Measurements from ENCODE around the gene CPA1.
A peak's percentile ranks its signal among the peaks of the same experiment; 100 is the strongest.

The CPA1 gene

DNA sequence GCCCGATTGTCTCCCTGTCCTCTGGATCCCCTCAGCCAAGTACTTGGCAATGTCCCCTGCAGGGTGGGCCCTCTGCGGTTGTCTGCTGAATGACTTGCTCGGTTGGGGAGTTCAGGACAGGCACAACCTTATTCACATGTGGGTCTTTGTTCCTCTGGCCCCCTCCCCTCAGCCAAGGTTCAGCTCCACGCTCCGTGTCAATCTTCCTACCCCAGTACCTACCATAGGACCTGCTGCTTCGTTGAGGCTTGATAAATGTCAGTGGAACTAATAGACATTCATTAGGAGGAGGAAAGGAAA, 28.6 kb upstream of the CPA1 start:
- Histone ChIP-seq H3K4me3 (no peak overlapping the region), H3K36me3 (ENCODE audit: insufficient read depth, low read length) (no peaks in the 10 kb centered on the region), H3K9ac (ENCODE audit: insufficient read length) (no peak overlapping the region), H3K9me3 (ENCODE audit: low read depth, low read length) (no peaks in the 10 kb centered on the region), H3K27ac (no peak overlapping the region)
- TF ChIP-seq FOXP2 (optimal IDR thresholded peaks at IDR 0.05; ENCODE audit: control extremely low read depth, extremely low read length, insufficient read depth), result no peak
- no peak for TF ChIP-seq EZH2 (IDR thresholded peaks at IDR 0.05)
- no peak for TF ChIP-seq POLR2AphosphoS5 (IDR thresholded peaks at IDR 0.05; ENCODE audit: borderline replicate concordance, low read depth, low read length)
- no peak for DNase-seq (ENCODE audit: low read depth, low spot score)

DNA sequence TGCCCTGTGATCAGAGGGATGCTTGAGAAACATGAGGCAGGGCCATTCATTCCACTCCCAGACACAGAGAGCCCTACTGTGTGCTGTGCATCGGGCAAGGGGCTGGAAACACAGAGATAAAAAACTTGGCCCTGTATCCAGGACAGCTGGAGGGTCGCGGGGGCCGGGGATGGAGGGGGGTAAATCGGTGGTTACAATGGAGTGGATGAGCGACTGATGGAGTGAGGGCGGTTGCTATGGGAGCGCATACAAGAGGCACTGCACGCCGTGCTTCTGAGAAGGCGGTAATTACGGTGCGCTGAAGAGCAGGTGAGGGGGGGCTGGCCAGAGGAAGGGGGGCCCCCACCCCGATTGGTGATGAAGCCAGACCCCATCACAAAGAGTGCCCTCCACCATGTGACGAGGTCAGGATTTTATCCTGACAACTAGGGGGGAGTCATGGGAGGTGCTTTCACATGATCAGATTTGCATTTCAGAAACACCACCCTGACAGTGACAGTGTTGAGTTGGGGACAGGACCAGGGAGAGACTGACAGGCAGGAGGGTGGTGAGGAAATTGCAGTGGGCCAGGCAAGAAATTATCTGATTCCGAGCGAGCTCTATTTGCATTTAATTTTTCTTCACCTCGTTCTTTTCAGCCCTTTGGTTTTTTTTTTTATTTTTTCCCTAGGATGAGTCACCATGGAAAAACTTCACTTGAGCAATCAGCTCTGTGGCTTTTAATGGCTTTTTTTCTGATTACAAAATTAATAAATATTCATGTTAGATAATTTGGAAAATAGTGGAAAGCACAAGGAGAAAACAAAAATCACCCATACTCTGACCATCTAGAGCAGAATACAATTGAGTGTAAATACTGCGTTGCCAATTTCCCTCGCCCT, 27.9 kb upstream of the CPA1 start:
- Histone ChIP-seq H3K36me3 (ENCODE audit: insufficient read depth, low read length) (no peaks in the 10 kb centered on the region), H3K9me3 (ENCODE audit: low read depth, low read length) (no peaks in the 10 kb centered on the region), H3K27ac (no peak overlapping the region), H3K9ac (ENCODE audit: insufficient read length) (no peak overlapping the region), H3K4me3 (no peak overlapping the region)
- DNase-seq (ENCODE audit: low read depth, low spot score), result no peak
- TF ChIP-seq EZH2 (IDR thresholded peaks at IDR 0.05) (no peak), FOXP2 (optimal IDR thresholded peaks at IDR 0.05; ENCODE audit: control extremely low read depth, extremely low read length, insufficient read depth) (no peak), POLR2AphosphoS5 (IDR thresholded peaks at IDR 0.05; ENCODE audit: borderline replicate concordance, low read depth, low read length) (no peak)

DNA sequence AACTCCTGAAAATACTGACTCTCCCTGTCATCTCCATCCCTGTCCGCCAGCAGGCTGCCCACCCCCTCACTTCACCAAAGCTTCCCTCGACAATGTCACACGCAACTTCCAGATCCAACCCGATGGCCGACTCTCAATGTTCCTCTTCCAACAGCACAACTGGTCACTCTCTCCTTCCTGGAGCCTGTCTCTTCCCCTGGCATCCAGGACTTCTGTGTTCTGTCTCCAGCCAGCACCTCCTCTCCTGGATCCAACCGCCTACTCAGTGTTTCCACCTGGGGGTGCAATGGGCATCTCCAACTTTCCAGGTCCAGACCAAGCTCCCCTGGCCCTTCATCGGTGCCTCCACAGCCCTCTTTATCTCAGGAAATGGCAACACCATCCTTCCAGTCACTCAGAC, 27.1 kb upstream of the CPA1 start:
- TF ChIP-seq EZH2 (IDR thresholded peaks at IDR 0.05) (no peak), FOXP2 (optimal IDR thresholded peaks at IDR 0.05; ENCODE audit: control extremely low read depth, extremely low read length, insufficient read depth) (no peak), POLR2AphosphoS5 (IDR thresholded peaks at IDR 0.05; ENCODE audit: borderline replicate concordance, low read depth, low read length) (no peak)
- Histone ChIP-seq H3K9me3 (ENCODE audit: low read depth, low read length) (no peaks in the 10 kb centered on the region), H3K27ac (no peak overlapping the region), H3K4me3 (no peak overlapping the region), H3K36me3 (ENCODE audit: insufficient read depth, low read length) (no peaks in the 10 kb centered on the region), H3K9ac (ENCODE audit: insufficient read length) (no peak overlapping the region)
- no peak for DNase-seq (ENCODE audit: low read depth, low spot score)

DNA sequence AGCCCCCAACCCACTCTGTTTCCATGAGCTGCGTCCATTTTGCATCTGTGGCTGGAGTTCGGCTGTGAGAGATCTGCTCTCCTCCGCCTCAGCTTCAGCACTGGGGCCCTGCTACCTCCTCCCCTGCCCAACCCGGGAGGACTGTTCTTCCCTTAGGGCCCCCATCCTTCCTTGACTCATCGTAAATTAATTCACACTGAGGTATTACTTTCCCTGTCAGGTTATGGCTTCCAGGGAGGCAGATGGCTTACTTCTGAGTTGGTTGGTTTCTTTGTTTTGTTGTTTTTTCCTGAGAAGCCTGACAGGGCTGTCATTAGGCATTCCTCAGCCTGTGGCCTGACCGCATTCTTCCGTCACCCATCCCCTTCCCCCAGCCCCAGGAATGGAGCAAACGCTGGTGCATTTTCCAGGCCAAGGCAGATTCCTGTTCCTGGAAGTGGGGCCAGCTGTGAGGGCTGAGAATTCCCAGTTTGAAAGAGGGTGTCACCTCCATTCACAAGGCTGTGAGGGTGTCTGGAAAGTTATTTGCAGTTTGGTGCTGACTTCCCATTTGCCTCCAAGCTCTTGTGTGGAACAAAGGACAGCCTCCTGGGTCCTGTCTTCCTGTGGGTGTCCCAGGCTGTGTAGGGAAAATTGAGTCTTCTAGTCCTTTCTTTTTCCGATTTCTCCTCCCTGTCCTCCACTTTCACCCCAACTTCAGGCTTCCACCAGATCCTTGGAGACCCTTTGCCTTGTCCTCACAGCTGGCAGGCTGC, 24.0 kb upstream of the CPA1 start:
- 0 out of 2 replicates have a peak, but pooled peaks cover 2% of the 10 kb centered on the region for H3K9me3 ChIP-seq (ENCODE audit: low read depth, low read length)
- H3K9ac ChIP-seq (ENCODE audit: insufficient read length), result peak overlapping the region; percentile 54
- H3K36me3 ChIP-seq (ENCODE audit: insufficient read depth, low read length), result no peaks in the 10 kb centered on the region
- TF ChIP-seq EZH2 (IDR thresholded peaks at IDR 0.05), result no peak
- TF ChIP-seq FOXP2 (optimal IDR thresholded peaks at IDR 0.05; ENCODE audit: control extremely low read depth, extremely low read length, insufficient read depth), result peak; percentile 82
- peak overlapping the region; percentile 91 for H3K27ac ChIP-seq
- H3K4me3 ChIP-seq, result peak overlapping the region; percentile 57
- DNase-seq (ENCODE audit: low read depth, low spot score), result no peak

DNA sequence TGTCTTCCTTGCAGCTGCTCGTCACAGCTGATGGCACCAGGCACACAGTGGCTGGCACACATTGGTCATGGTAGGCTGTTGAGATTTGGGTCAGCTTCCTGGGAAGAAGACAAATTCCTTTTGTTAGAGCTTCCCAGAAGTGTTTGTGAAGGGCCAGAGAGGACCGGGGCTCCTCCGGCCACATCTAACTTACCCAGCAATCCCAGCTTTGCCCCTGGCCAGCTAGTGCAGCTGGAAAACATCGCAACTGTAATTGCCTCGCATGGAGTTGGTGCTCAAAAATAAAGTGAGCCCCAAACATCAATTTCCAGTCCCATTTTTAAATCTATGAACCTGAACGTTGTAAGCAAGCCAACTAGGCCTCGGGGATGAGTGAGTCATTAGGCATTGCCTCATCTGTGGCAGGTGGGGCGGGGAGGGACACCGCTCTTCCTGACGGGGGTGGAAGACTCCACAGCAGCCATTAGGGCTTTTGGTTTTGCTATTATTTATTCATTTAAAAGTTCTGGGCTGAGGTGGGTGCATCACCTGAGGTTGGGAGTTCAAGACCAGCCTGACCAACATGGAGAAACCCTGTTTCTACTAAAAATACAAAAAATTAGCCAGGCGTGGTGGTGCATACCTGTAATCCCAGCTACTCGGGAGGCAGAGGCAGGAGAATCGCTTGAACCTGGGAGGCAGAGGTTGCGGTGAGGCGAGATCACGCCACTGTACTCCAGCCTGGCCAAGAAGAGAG, 23.2 kb upstream of the CPA1 start:
- no peak for TF ChIP-seq POLR2AphosphoS5 (IDR thresholded peaks at IDR 0.05; ENCODE audit: borderline replicate concordance, low read depth, low read length)
- DNase-seq (ENCODE audit: low read depth, low spot score), result no peak
- peak overlapping the region; percentile 91 for H3K27ac ChIP-seq
- H3K9ac ChIP-seq (ENCODE audit: insufficient read length), result peak overlapping the region; percentile 54
- no peak overlapping the region; the same call in 1 of the 2 replicates for H3K4me3 ChIP-seq
- 0 out of 2 replicates have a peak, but pooled peaks cover 2% of the 10 kb centered on the region for H3K9me3 ChIP-seq (ENCODE audit: low read depth, low read length)
- no peaks in the 10 kb centered on the region for H3K36me3 ChIP-seq (ENCODE audit: insufficient read depth, low read length)

DNA sequence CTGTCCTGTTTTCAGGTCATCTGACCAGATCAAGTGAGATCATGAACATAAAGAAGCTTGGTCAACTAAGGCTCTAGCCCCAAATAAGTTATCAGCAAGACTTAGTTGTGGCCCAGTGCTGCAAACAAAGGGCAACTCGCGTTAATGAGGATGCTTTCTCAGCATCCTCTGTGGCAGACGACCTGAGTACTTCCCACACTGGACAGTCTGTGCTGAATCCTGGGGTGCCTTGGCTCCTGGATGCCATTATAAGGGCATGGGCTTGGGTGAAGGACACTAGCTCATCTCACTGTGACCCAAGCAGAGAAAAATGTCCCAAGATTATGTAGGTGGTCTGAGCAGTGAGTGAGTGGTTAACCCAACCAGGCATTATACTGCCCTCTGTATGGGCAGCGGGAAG, 21.8 kb upstream of the CPA1 start:
- Histone ChIP-seq H3K27ac (no peak overlapping the region), H3K36me3 (ENCODE audit: insufficient read depth, low read length) (no peaks in the 10 kb centered on the region), H3K4me3 (no peak overlapping the region), H3K9ac (ENCODE audit: insufficient read length) (no peak overlapping the region), H3K9me3 (ENCODE audit: low read depth, low read length) (0 out of 2 replicates have a peak, but pooled peaks cover 2% of the 10 kb centered on the region)
- DNase-seq (ENCODE audit: low read depth, low spot score), result no peak
- TF ChIP-seq POLR2AphosphoS5 (IDR thresholded peaks at IDR 0.05; ENCODE audit: borderline replicate concordance, low read depth, low read length) (no peak), EZH2 (IDR thresholded peaks at IDR 0.05) (no peak), FOXP2 (optimal IDR thresholded peaks at IDR 0.05; ENCODE audit: control extremely low read depth, extremely low read length, insufficient read depth) (no peak)

DNA sequence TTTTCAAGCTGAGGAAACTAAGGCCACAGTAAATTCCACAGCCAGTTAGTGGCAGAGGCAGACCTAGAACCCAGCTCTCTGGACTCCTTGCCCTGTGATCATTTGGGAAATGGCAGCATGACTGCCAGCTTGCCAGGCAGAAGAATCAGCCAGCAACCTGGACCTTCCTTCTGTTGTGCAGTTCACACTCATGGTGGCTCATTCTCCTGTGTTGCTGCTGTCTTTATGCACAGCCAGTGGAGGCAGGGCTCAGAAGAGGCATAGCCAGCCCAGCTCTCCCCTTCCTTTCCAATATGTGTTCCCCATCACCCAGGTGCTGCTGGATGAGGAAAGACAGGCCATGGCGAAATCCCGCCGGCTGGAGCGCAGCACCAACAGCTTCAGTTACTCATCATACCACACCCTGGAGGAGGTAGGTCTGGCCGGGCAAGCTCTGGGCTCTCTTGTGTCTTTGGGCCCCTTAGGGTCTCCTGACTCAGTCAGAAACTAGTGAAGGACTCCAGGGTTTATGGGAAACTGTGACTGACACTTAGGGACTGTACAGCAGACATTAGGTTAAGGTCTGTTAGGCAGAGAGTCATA, 20.9 kb upstream of the CPA1 start:
- DNase-seq (ENCODE audit: low read depth, low spot score), result no peak
- Histone ChIP-seq H3K27ac (no peak overlapping the region), H3K9ac (ENCODE audit: insufficient read length) (no peak overlapping the region), H3K36me3 (ENCODE audit: insufficient read depth, low read length) (no peaks in the 10 kb centered on the region), H3K4me3 (no peak overlapping the region), H3K9me3 (ENCODE audit: low read depth, low read length) (0 out of 2 replicates have a peak, but pooled peaks cover 2% of the 10 kb centered on the region)
- TF ChIP-seq EZH2 (IDR thresholded peaks at IDR 0.05), result no peak
- no peak for TF ChIP-seq POLR2AphosphoS5 (IDR thresholded peaks at IDR 0.05; ENCODE audit: borderline replicate concordance, low read depth, low read length)
- no peak for TF ChIP-seq FOXP2 (optimal IDR thresholded peaks at IDR 0.05; ENCODE audit: control extremely low read depth, extremely low read length, insufficient read depth)

DNA sequence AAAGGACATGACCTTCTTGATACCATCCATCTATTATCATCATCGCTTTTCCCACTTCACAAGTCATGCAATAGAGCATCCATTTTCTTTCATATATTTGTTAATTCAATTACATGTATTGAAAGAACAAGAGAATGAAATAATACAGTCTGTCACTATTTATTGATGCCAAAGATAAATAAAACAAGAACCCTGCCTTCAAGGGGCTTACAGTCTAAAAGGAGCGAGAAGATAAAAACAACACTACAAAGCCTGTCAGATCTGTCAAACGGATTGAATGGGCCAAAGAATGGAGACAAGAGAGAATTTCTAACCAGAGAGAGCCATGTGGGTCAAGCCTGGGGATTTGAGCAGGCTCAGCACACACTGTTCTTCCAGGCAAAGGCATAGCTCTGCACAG, 19.8 kb upstream of the CPA1 start:
- no peak overlapping the region for H3K9ac ChIP-seq (ENCODE audit: insufficient read length)
- H3K9me3 ChIP-seq (ENCODE audit: low read depth, low read length), result 0 out of 2 replicates have a peak, but pooled peaks cover 2% of the 10 kb centered on the region
- no peak for DNase-seq (ENCODE audit: low read depth, low spot score)
- TF ChIP-seq FOXP2 (optimal IDR thresholded peaks at IDR 0.05; ENCODE audit: control extremely low read depth, extremely low read length, insufficient read depth), result no peak
- no peak for TF ChIP-seq EZH2 (IDR thresholded peaks at IDR 0.05)
- no peak for TF ChIP-seq POLR2AphosphoS5 (IDR thresholded peaks at IDR 0.05; ENCODE audit: borderline replicate concordance, low read depth, low read length)
- H3K27ac ChIP-seq, result no peak overlapping the region
- H3K4me3 ChIP-seq, result no peak overlapping the region
- H3K36me3 ChIP-seq (ENCODE audit: insufficient read depth, low read length), result no peaks in the 10 kb centered on the region

All from SK-N-MC (cell line).